DOHH2 (cell line): Measurements from ENCODE around the gene UBASH3B.

Experiments used
- H3F3A ChIP-seq: fragments of 200-600 bp; sonication (generic), shearing (Covaris generic); 2 replicates; pipeline ENCODE4 v1.6.0; 2016; ENCODE audit warnings: antibody characterized with exemption, mild to moderate bottlenecking; ENCODE audit not compliant: control insufficient read depth, insufficient read depth
- H3K27ac ChIP-seq: fragments of 200-600 bp; sonication (generic); 2 replicates; pipeline ENCODE4 v1.5.1; 2014; ENCODE audit warnings: low read depth, mild to moderate bottlenecking, low read length, moderate library complexity
- H3K27me3 ChIP-seq: fragments of 200-600 bp; sonication (generic); 2 replicates; pipeline ENCODE4 v1.6.1; 2014; ENCODE audit warnings: mild to moderate bottlenecking, low read length, mixed read lengths; ENCODE audit not compliant: control insufficient read depth
- H3K36me3 ChIP-seq: fragments of 200-600 bp; sonication (generic); 2 replicates; pipeline ENCODE4 v1.6.1; 2014; ENCODE audit warnings: mild to moderate bottlenecking, low read length, moderate library complexity, mixed read lengths; ENCODE audit not compliant: control insufficient read depth
- H3K4me1 ChIP-seq: fragments of 200-600 bp; sonication (generic); 2 replicates; pipeline ENCODE4 v1.6.1; 2014; ENCODE audit warnings: mild to moderate bottlenecking, low read length, mixed read lengths; ENCODE audit not compliant: control insufficient read depth
- H3K4me2 ChIP-seq: fragments of 200-600 bp; sonication (generic); 2 replicates; pipeline ENCODE4 v1.6.0; 2014; ENCODE audit warnings: mild to moderate bottlenecking, low read length, moderate library complexity
- H3K4me3 ChIP-seq: fragments of 200-600 bp; sonication (generic); 2 replicates; pipeline ENCODE4 v1.5.1; 2014; ENCODE audit warnings: mild to moderate bottlenecking, low read length, mixed read lengths
- H3K79me2 ChIP-seq: fragments of 200-600 bp; sonication (generic); 2 replicates; pipeline ENCODE4 v1.6.1; 2014; ENCODE audit warnings: mild to moderate bottlenecking, low read length, mixed read lengths; ENCODE audit not compliant: control insufficient read depth
- H3K9me2 ChIP-seq: fragments of 200-600 bp; sonication (generic); replicated peaks from 2 replicates; pipeline ENCODE4 v1.6.1; 2014; ENCODE audit warnings: mild to moderate bottlenecking, low read length, mixed read lengths; ENCODE audit not compliant: control insufficient read depth
- H3K9me3 ChIP-seq: fragments of 200-600 bp; sonication (generic); 2 replicates; pipeline ENCODE4 v1.6.1; 2014; ENCODE audit warnings: antibody characterized with exemption, low read length, mixed read lengths; ENCODE audit not compliant: control insufficient read depth, insufficient read depth
- H4K20me1 ChIP-seq: fragments of 200-600 bp; sonication (generic); 2 replicates; pipeline ENCODE4 v1.6.0; 2014; ENCODE audit warnings: low read depth, mild to moderate bottlenecking, antibody characterized with exemption, low read length, moderate library complexity; ENCODE audit not compliant: control insufficient read depth, insufficient read depth
- EZH2phosphoT487 ChIP-seq: fragments of 200-600 bp; sonication (generic); IDR thresholded peaks from 2 replicates; pipeline ENCODE4 v1.6.1; 2017; ENCODE audit warnings: borderline replicate concordance, mild to moderate bottlenecking, antibody characterized with exemption, low read length, moderate library complexity, mixed read lengths
- TF ChIP-seq, protein P1 (sequence below): fragments of 200-600 bp; sonication (generic); IDR thresholded peaks from one replicate; pipeline ENCODE4 v1.5.1; 2014; ENCODE audit warnings: antibody characterized with exemption, mild to moderate bottlenecking, low read depth, low read length; ENCODE audit not compliant: poor library complexity, severe bottlenecking

UBASH3B gene

DNA sequence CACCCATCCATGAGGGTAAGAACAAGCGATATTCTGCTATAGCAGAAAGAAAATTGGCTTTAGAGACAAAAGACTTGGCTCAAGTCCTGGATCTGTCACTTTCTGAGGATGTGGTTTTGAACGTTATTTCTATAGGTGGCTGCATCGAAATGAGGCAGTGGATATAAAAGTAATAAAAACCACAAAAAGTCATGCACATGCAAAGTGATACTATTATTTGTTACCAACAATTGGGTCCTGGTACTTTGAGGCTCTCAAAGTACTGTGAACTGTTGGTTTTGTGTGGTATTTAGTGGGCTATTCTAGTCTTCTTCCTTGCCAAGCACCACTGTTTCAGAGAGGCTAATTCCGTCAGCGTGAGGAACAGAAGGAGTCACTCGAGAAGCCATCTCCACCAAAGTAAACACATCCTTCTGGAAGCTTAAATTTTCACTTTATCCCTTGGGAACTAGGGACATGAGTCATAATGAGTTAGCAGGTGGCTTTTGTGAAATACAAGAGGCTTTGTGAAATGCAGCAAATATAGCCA lies 13.1 kb downstream of the UBASH3B start:
- no peaks in the 10 kb centered on the region for H3K9me2 ChIP-seq
- peaks cover 18% of the 10 kb centered on the region for H3F3A ChIP-seq
- H3K79me2 ChIP-seq: peaks cover 70% of the 10 kb centered on the region
- H4K20me1 ChIP-seq: no peaks in the 10 kb centered on the region
- H3K4me3 ChIP-seq: peak overlapping the region; percentile 71
- no peaks in the 10 kb centered on the region for H3K27me3 ChIP-seq
- TF ChIP-seq, protein P1, sequence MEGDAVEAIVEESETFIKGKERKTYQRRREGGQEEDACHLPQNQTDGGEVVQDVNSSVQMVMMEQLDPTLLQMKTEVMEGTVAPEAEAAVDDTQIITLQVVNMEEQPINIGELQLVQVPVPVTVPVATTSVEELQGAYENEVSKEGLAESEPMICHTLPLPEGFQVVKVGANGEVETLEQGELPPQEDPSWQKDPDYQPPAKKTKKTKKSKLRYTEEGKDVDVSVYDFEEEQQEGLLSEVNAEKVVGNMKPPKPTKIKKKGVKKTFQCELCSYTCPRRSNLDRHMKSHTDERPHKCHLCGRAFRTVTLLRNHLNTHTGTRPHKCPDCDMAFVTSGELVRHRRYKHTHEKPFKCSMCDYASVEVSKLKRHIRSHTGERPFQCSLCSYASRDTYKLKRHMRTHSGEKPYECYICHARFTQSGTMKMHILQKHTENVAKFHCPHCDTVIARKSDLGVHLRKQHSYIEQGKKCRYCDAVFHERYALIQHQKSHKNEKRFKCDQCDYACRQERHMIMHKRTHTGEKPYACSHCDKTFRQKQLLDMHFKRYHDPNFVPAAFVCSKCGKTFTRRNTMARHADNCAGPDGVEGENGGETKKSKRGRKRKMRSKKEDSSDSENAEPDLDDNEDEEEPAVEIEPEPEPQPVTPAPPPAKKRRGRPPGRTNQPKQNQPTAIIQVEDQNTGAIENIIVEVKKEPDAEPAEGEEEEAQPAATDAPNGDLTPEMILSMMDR: no peak
- TF ChIP-seq EZH2phosphoT487: no peak
- no peaks in the 10 kb centered on the region for H3K9me3 ChIP-seq
- H3K4me1 ChIP-seq: peaks cover 99% of the 10 kb centered on the region
- H3K36me3 ChIP-seq: peaks cover 46% of the 10 kb centered on the region
- H3K4me2 ChIP-seq: peak overlapping the region; percentile 98
- peak overlapping the region; percentile 86 for H3K27ac ChIP-seq

DNA sequence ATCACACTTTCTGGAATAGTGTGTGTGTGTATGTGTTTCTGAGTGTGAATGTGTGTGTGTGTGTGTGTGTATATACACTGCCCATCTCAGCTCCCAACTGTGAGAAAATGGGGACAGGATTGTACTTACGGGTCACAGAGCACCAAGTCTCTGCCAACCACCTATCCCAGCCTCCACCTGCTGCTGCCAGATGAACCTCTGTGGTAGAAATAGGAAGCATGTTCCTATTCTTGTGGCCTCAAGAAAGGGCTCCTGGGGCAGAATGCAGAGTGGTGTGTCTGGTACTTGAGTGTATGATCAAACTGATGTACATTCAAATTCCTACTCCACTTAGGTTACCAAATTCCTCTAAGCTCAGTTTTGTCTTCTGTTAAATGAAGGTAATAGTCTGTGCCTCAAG lies 14.6 kb downstream of the UBASH3B start:
- Histone ChIP-seq H3F3A (peaks cover 23% of the 10 kb centered on the region), H3K4me1 (peaks cover 99% of the 10 kb centered on the region), H3K79me2 (peaks cover 71% of the 10 kb centered on the region)

DNA sequence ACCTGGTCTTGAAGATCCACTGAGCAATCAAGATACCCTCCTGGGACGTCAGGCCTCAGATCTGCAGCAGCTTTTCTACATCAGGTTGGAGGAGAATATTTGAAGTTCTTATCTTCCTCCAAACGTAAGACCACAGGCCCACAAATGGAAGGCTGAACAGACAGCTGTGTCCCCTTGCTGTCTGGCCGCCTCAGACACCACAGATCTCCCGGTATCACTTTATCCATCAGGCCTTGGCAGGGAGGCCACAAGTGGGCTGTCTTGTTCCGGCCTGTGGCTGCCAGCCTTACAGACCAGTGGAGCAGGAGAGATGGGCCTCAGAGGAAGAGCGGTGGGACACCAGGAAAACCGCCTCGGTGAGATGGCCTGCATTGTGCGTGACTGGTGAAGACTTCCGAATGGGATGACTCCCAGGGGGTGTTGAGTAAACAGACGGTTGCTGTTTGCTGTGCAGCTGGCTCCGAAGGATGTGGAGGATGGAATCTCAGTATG lies 15.9 kb downstream of the UBASH3B start:
- H3K79me2 ChIP-seq: peaks cover 74% of the 10 kb centered on the region
- no peaks in the 10 kb centered on the region for H4K20me1 ChIP-seq
- H3K27me3 ChIP-seq: no peaks in the 10 kb centered on the region
- no peaks in the 10 kb centered on the region for H3K9me2 ChIP-seq
- H3K9me3 ChIP-seq: no peaks in the 10 kb centered on the region
- H3K27ac ChIP-seq: 0 out of 2 replicates have a peak overlapping the region, but pooled peaks have one; percentile 2
- TF ChIP-seq EZH2phosphoT487: no peak
- TF ChIP-seq, protein P1: no peak
- peaks cover 22% of the 10 kb centered on the region for H3F3A ChIP-seq
- no peak overlapping the region for H3K4me3 ChIP-seq
- H3K4me2 ChIP-seq: peak overlapping the region; percentile 37; the same call in 1 of the 2 replicates
- H3K4me1 ChIP-seq: peaks cover 93% of the 10 kb centered on the region
- H3K36me3 ChIP-seq: peaks cover 38% of the 10 kb centered on the region

More for the DNA sequence above, 14.6 kb downstream of the UBASH3B start:
- H3K9me2 ChIP-seq: no peaks in the 10 kb centered on the region
- no peak overlapping the region for H3K4me3 ChIP-seq
- peak overlapping the region; percentile 98 for H3K4me2 ChIP-seq
- no peaks in the 10 kb centered on the region for H4K20me1 ChIP-seq
- no peaks in the 10 kb centered on the region for H3K27me3 ChIP-seq
- TF ChIP-seq, protein P1: no peak
- H3K27ac ChIP-seq: no peak overlapping the region
- peaks cover 42% of the 10 kb centered on the region for H3K36me3 ChIP-seq
- no peaks in the 10 kb centered on the region for H3K9me3 ChIP-seq
